HG03457 (cell line): Measurements from ENCODE around the gene YWHAB.

Source experiments
- ATAC-seq: cut with Tn5 transposase; IDR thresholded peaks from one replicate; pipeline ENCODE4 v1.9.1; 2021; ENCODE audit warnings: moderate number of reproducible peaks; ENCODE audit not compliant: unreplicated experiment

Gene YWHAB

DNA sequence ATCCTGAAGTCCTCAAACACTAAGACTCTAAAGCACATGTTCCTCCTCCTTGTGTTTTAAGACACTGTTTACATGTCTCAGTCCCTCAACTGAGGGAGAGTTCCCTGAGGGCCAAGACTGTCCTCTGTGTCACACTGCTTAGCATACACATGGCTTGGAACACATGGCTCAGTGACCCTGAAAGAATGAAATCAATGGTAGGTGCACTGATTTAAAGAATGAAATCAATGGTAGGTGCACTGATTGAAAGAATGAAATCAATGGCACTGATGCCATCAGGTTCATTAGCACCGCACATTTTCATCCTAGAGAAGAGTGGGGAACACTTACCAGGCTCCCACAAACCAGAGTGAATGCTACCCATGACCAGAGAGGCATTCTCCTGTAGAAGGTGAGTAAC is 64.9 kb downstream of the YWHAB start:
- ATAC-seq: no peak

DNA sequence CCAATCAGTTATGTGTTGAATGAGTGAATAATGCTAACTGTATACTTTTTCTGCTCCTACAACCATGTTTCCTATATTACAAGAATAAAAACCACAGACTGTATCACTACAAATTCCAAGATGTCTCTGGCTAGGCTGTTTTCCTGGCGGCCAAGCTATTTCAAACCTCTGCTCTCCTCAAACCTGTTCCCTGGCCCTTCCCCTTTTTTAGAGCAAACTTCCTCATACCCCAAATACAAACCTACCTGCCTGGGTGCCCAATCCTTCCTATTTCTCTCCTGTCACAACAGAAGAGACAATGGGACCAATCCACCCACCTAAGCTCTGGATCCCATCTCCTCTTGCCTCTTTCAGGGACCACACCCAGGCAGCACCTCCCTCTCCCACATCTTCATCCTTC is 67.2 kb downstream of the YWHAB start:
- no peak for ATAC-seq

DNA sequence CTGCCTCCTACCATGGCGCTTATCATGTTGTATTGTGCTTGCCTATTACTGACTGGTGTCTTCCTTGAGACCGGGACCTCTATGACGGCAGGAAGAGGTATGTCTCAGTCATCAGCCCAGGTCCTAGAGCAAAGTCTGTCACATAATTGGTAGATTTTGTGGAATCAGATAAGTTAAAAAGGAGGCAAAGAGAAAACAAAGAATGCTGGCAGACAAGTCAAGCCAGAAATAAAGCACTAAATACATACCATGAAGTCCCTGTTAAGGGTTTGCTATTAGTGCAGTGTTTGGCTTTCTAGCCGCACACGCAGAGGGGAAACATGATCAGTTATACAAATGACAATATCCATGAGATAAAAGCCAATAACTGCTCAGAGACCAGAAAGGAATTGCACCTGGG is 68.7 kb downstream of the YWHAB start:
- no peak for ATAC-seq

- ATAC-seq: no peak
Observed at GRCh38 chr20:44955270-44955669, 69.8 kb downstream of the YWHAB start.

- ATAC-seq: no peak
Observed at GRCh38 chr20:44956410-44956809, 70.9 kb downstream of the YWHAB start.
